NT2/D1 (cell line): ENCODE measurements around the gene PRSS2.

Experiments
- SUZ12 ChIP-seq: IDR thresholded peaks from 2 replicates; pipeline ENCODE4 v1.6.1; 2011; ENCODE audit not compliant: insufficient read length, insufficient read depth; ENCODE audit errors: extremely low read depth
- YY1 ChIP-seq: IDR thresholded peaks from 2 replicates; pipeline ENCODE4 v1.6.1; 2011; ENCODE audit not compliant: insufficient read length, insufficient read depth
- ZNF274 ChIP-seq: IDR thresholded peaks from 2 replicates; pipeline ENCODE4 v1.6.1; 2011; ENCODE audit warnings: mild to moderate bottlenecking, low read depth, low read length

GRCh38 chr7:142792129-142792528 is 21.4 kb downstream of the PRSS2 start:
- TF ChIP-seq SUZ12, result no peak
- no peak for TF ChIP-seq ZNF274
- TF ChIP-seq YY1, result no peak
